HUES48 (cell line): ENCODE measurements around the gene SPCS2.
A peak's percentile ranks its signal among the peaks of the same experiment; 100 is the strongest.
"Not testable (repeated sequence)": the region's sequence is repeated elsewhere in the genome, so short reads cannot be mapped to it uniquely, and the experiment has no call there.

Source experiments
- H3K27ac ChIP-seq: one replicate; pipeline ENCODE4 v1.7.0; 2013; ENCODE audit warnings: low read depth, low read length, inconsistent platforms
- H3K27me3 ChIP-seq: 2 replicates; pipeline ENCODE4 v1.6.1; 2013; ENCODE audit warnings: mild to moderate bottlenecking, low read length; ENCODE audit not compliant: control insufficient read depth, insufficient read depth
- H3K36me3 ChIP-seq: 2 replicates; pipeline ENCODE4 v1.6.1; 2013; ENCODE audit warnings: low read length; ENCODE audit not compliant: control insufficient read depth, insufficient read depth
- H3K4me1 ChIP-seq: 2 replicates; pipeline ENCODE4 v1.6.1; 2013; ENCODE audit warnings: mild to moderate bottlenecking, low read length; ENCODE audit not compliant: control insufficient read depth, insufficient read depth
- H3K4me3 ChIP-seq: 2 replicates; pipeline ENCODE4 v1.5.1; 2013; ENCODE audit warnings: mild to moderate bottlenecking, low read depth, low read length
- H3K9ac ChIP-seq: 2 replicates; pipeline ENCODE4 v1.6.1; 2013; ENCODE audit warnings: mild to moderate bottlenecking, low read depth, low read length, moderate library complexity
- H3K9me3 ChIP-seq: 2 replicates; pipeline ENCODE4 v1.6.1; 2013; ENCODE audit warnings: low read length; ENCODE audit not compliant: control insufficient read depth, insufficient read depth

Gene SPCS2

GRCh38 chr11:74950374-74950969, 1.4 kb downstream of the SPCS2 start:
- H3K4me3 ChIP-seq: peak overlapping the region; percentile 90
- peaks cover 12% of the 10 kb centered on the region for H3K36me3 ChIP-seq
- H3K9me3 ChIP-seq: no peaks in the 10 kb centered on the region
- no peak overlapping the region for H3K27ac ChIP-seq
- H3K4me1 ChIP-seq: peaks cover 6% of the 10 kb centered on the region
- H3K27me3 ChIP-seq: no peaks in the 10 kb centered on the region
- H3K9ac ChIP-seq: peak overlapping the region; percentile 93; the same call in 1 of the 2 replicates

GRCh38 chr11:74951226-74951625, 2.2 kb downstream of the SPCS2 start:
- H3K4me3 ChIP-seq: no peak overlapping the region
- peaks cover 6% of the 10 kb centered on the region for H3K4me1 ChIP-seq
- peaks cover 12% of the 10 kb centered on the region for H3K36me3 ChIP-seq
- no peak overlapping the region for H3K27ac ChIP-seq
- H3K9me3 ChIP-seq: no peaks in the 10 kb centered on the region
- no peak overlapping the region for H3K9ac ChIP-seq
- no peaks in the 10 kb centered on the region for H3K27me3 ChIP-seq

- Histone ChIP-seq H3K4me1 (peaks cover 6% of the 10 kb centered on the region), H3K27ac (no peak overlapping the region), H3K36me3 (peaks cover 19% of the 10 kb centered on the region), H3K9me3 (no peaks in the 10 kb centered on the region), H3K27me3 (no peaks in the 10 kb centered on the region), H3K9ac (no peak overlapping the region), H3K4me3 (no peak overlapping the region)
Measured at GRCh38 chr11:74952752-74953151, 3.7 kb downstream of the SPCS2 start.

- H3K27me3 ChIP-seq: no peaks in the 10 kb centered on the region
- H3K4me1 ChIP-seq: peaks cover 6% of the 10 kb centered on the region
- no peak overlapping the region for H3K4me3 ChIP-seq
- no peak overlapping the region for H3K27ac ChIP-seq
- H3K9me3 ChIP-seq: no peaks in the 10 kb centered on the region
- H3K9ac ChIP-seq: no peak overlapping the region
- peaks cover 19% of the 10 kb centered on the region for H3K36me3 ChIP-seq
Measured at GRCh38 chr11:74953451-74953850, 4.4 kb downstream of the SPCS2 start.

GRCh38 chr11:74954199-74954598, 5.1 kb downstream of the SPCS2 start:
- H3K27me3 ChIP-seq: no peaks in the 10 kb centered on the region
- peaks cover 6% of the 10 kb centered on the region for H3K4me1 ChIP-seq
- H3K27ac ChIP-seq: no peak overlapping the region
- H3K4me3 ChIP-seq: no peak overlapping the region
- H3K36me3 ChIP-seq: peaks cover 21% of the 10 kb centered on the region
- no peak overlapping the region for H3K9ac ChIP-seq
- no peaks in the 10 kb centered on the region for H3K9me3 ChIP-seq

GRCh38 chr11:74956397-74957015, 7.4 kb downstream of the SPCS2 start:
- no peaks in the 10 kb centered on the region for H3K9me3 ChIP-seq
- H3K4me1 ChIP-seq: no peaks in the 10 kb centered on the region
- H3K4me3 ChIP-seq: no peak overlapping the region
- H3K27ac ChIP-seq: no peak overlapping the region
- H3K27me3 ChIP-seq: no peaks in the 10 kb centered on the region
- H3K36me3 ChIP-seq: peaks cover 16% of the 10 kb centered on the region
- no peak overlapping the region for H3K9ac ChIP-seq

GRCh38 chr11:74957937-74958629, 9.0 kb downstream of the SPCS2 start:
- no peaks in the 10 kb centered on the region for H3K4me1 ChIP-seq
- H3K27ac ChIP-seq: no peak overlapping the region
- no peaks in the 10 kb centered on the region for H3K9me3 ChIP-seq
- H3K27me3 ChIP-seq: no peaks in the 10 kb centered on the region
- H3K9ac ChIP-seq: no peak overlapping the region
- H3K4me3 ChIP-seq: no peak overlapping the region
- H3K36me3 ChIP-seq: peaks cover 16% of the 10 kb centered on the region; the same call in 1 of the 2 replicates

- not testable (repeated sequence) for H3K4me3 ChIP-seq, H3K9me3 ChIP-seq, H3K9ac ChIP-seq, H3K27ac ChIP-seq, H3K27me3 ChIP-seq, H3K4me1 ChIP-seq
- H3K36me3 ChIP-seq: peaks cover 23% of the 10 kb centered on the region
Measured at GRCh38 chr11:74960128-74960527, 11.1 kb downstream of the SPCS2 start.

- Histone ChIP-seq H3K9me3 (no peaks in the 10 kb centered on the region), H3K27ac (no peak overlapping the region), H3K4me1 (no peaks in the 10 kb centered on the region), H3K4me3 (no peak overlapping the region), H3K36me3 (peaks cover 67% of the 10 kb centered on the region), H3K9ac (no peak overlapping the region), H3K27me3 (no peaks in the 10 kb centered on the region)
Measured at GRCh38 chr11:74966651-74967050, 17.6 kb downstream of the SPCS2 start.

GRCh38 chr11:74970852-74971395, 21.9 kb downstream of the SPCS2 start:
- Histone ChIP-seq H3K36me3 (peaks cover 84% of the 10 kb centered on the region), H3K9me3 (no peaks in the 10 kb centered on the region), H3K4me1 (no peaks in the 10 kb centered on the region), H3K9ac (no peak overlapping the region), H3K27me3 (no peaks in the 10 kb centered on the region), H3K4me3 (no peak overlapping the region), H3K27ac (no peak overlapping the region)

- Histone ChIP-seq H3K36me3 (peaks cover 85% of the 10 kb centered on the region), H3K27ac (no peak overlapping the region), H3K9me3 (no peaks in the 10 kb centered on the region)
Measured at GRCh38 chr11:74971424-74971823, 22.4 kb downstream of the SPCS2 start.

More at GRCh38 chr11:74971424-74971823, 22.4 kb downstream of the SPCS2 start:
- Histone ChIP-seq H3K27me3 (no peaks in the 10 kb centered on the region), H3K4me3 (no peak overlapping the region), H3K9ac (no peak overlapping the region), H3K4me1 (no peaks in the 10 kb centered on the region)
